Pulmonary artery endothelial cell (primary cell): ENCODE measurements around the gene IGSF9B. TPM values are rescaled to one million over a fixed set of nuclear protein-coding genes. Genes with fewer than 3 reads are reported as not detected.

Source experiments
- DNase-seq: peaks from one replicate; pipeline ENCODE4 v3.0.0-alpha.2; 2011; ENCODE audit warnings: low read depth, low spot score
- total RNA-seq: library from RNA; depleted of rRNA; stranded (reverse); fragments of >200 nt; gene quantifications from 2 replicates; pipeline ENCODE4 v1.2.3, GENCODE V29; 2014

The IGSF9B gene
- total RNA-seq, 1 donor from 2014 or later = under 0.01 TPM

GRCh38 chr11:133903875-133904817 lies 52.6 kb downstream of the IGSF9B start:
- no peak for DNase-seq

- no peak for DNase-seq
Observed at GRCh38 chr11:133903056-133903455, 53.7 kb downstream of the IGSF9B start.

DNA sequence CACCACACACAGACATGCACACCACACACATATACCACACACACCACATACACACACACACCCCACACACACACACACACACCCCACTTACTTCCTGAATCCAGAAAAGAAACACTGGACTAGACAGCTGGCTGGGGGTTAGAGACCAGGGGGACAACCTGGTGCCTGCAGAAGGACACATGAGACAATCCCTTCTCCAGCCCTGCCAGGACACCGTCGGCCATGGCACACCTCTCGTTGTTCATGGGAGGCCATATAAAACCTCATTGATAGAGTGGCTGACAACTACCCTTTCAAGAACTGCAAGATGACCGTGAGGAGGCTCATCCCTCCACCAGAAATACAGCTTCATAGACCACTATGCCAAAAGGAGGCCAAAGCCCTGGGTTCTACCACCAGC lies 54.3 kb downstream of the IGSF9B start:
- no peak for DNase-seq

GRCh38 chr11:133901999-133902398 lies 54.8 kb downstream of the IGSF9B start:
- no peak for DNase-seq

DNA sequence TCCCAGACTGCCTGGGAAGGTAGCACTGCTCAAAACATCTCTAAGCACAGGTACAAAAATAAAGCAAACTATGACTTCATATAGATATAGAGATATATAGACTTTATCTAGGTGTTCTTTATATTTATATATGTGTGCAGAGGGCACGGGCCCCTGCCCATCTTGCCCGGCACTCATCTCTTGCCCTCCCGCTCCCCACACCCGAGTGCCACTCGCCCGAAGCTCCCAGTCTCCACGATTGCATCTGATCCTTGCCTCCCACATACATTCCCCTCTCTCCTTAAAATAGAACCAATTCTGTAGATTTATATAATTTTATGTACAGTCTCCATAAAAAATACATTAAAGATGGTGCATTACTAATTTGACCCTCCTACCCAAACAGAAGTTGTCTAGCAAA lies 55.5 kb downstream of the IGSF9B start:
- DNase-seq = no peak

DNA sequence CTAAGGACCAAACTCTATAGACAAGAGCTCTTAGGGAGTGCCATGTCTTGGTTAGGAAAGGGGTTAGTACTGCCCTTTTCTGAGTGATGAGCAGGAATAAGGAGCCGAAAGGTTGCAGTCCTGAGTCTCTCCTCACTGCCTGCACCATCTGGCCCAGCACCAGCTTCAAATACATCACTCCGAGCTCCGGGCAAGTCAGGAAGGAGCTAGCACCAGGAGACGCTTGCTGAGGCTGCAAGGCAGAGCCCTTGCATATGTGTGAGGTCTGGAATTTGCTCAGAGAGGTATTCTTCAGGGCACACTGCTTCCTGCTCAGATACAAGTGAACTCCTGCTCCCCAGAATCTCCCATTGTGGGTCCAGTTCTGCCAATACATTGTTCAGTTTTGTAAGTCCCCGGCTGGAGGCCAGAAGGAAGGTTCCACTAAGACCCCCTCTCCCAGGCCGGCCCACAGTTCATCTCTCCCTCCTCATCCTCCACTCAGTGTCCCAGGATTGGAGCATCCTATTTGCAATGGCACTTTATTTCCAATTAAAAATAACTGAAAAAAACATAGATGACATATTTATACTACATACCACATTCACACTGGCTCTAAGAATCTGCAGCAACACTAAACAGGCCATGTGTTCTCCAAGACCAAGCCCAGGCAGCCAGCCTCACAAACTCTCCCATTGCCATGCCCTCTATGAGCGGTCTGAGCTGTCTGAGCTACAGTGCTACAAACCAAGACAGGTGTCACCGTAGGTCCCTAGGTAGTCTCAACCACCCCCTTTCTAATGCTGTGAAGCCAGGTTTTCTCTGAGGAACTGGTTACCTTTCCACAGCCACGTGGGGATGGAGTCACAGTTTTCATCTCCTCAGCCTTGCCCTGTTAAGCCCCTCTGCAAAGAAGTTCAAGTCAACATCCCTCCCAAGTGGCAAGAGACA lies 56.3 kb downstream of the IGSF9B start:
- DNase-seq = no peak

DNA sequence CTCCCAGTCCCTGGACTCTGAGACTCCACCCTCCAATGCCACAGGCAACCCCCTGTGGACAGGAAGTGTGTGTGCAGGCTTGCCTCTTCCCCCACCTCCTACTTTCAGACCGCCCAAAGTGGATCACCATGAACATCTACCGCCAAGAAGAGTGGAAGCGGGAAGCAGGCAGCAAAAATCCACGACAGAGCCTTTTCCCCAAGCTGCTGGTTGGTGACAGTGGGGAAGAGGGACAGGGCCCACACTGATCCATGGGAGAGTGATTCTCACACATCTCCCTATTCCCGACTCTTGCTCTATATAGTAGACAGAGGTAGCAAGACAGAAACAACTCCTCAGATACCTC lies 58.0 kb downstream of the IGSF9B start:
- DNase-seq = no peak

- no peak for DNase-seq
Observed at GRCh38 chr11:133898031-133898769, 58.6 kb downstream of the IGSF9B start.

DNA sequence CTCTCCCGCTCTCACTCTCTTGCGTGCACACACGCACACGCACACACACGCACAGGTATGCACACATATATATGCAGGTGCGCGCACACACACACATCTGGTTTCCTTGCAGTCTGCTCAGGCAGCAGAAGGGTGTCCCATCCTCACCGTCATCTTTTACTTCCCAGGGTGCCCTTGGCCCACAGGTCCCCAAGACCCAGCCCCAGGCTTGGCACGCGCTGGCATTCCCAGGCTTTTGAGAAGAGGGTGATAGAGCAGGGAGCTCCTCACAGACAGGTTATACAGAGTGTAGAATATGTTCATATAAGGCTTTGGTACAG lies 59.5 kb downstream of the IGSF9B start:
- DNase-seq = no peak

DNA sequence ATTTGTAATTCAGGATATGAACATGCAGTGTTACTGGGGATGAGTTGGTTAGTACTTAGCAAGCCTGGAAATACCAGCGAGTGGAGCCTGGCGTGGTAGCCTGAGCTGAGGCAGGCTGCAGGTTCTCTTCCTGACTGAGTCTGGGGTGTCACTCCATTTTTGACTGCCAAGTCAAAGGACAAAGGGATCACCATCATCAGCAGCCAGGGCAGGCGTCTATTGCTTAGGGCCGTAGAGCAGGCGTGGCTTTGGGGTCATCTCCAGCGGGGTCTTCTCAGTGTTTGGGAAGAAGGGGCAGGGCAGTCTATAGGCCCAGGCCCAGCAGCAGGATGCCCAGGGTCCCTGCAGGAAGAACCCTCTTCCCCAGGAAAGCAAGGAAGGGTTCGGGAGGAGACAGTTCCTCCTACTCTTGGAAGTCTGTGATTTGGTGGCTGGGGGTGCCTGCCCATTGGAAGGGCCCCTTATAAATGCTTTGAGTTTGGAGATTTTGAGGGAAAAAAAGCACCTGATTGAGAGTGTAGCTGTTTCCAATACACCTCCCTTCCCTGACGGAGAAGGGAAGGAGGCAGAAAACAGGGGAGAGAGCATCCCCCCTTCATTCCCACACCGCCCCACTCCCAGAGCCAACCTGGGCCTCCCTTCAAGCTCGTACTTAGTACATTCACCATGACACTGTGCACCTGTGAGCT lies 60.0 kb downstream of the IGSF9B start:
- no peak for DNase-seq

- DNase-seq = no peak
Observed at GRCh38 chr11:133896028-133896427, 60.7 kb downstream of the IGSF9B start.

GRCh38 chr11:133895551-133895950 lies 61.2 kb downstream of the IGSF9B start:
- DNase-seq = no peak

GRCh38 chr11:133895061-133895479 lies 61.7 kb downstream of the IGSF9B start:
- DNase-seq = no peak

- DNase-seq = no peak
Observed at GRCh38 chr11:133893381-133893780, 63.4 kb downstream of the IGSF9B start.

GRCh38 chr11:133892584-133893380 lies 64.0 kb downstream of the IGSF9B start:
- DNase-seq = no peak

DNA sequence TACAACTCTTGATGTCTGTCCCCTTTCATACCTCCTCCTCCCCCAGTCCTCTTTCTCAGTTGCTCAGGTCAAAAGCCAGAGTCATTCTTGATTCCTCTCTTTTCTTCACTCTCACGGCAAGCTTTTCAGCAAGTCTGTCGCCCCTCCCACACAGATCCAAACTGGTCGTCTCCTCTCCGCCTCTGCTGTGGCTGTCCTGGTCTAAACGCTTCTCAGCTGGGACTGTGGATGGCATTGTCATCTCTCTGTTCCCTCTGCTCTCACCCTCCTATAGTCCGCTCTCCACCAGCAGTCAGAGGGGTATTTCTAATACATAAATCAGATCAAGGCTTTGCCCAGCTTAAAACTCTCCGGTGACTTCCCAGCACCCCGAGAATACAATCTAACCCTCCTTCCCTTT lies 64.6 kb downstream of the IGSF9B start:
- DNase-seq = no peak

DNA sequence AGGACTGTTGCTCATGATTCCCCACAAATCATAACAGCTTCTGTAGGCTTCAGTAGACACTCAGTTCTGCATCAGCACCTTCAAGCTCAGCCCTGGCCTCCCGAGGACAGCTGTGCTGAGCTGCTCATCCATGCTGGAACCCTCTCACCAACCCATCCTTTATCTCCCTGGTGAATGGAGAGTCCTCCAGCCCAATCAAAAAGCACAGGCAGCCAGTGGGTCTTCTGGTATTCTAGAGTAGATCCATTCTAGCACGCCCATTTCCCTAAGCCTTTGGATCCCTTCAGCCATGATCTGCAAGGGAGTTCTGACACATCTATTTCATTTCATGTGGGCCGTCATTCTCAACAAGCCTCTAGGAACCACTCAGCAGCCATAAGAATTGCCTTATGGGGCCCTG lies 66.9 kb downstream of the IGSF9B start:
- no peak for DNase-seq

GRCh38 chr11:133889188-133889587 lies 67.6 kb downstream of the IGSF9B start:
- DNase-seq = no peak

GRCh38 chr11:133887692-133888332 lies 69.0 kb downstream of the IGSF9B start:
- DNase-seq = no peak

DNA sequence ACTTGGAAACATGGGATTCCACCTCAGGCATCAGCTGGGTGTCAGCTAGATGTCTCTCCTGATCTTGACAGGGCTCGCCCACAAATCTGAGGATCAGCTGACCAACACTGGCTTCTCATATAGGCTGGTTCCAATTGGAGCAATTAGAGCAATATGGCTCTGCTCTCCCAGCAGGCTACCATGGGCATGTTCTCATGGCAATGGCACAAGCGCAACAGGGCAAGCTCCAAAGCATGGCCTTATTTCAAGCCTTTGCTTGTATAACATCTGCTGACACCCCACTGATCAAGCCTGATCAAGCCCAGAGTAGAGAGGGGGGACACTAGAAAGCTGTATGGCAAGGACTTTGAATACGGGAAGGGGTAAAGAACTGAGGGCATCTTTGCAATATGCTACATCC lies 70.7 kb downstream of the IGSF9B start:
- no peak for DNase-seq
